Measurements from ENCODE around the gene FBXO46.

Gene FBXO46

GRCh38 chr19:45762870-45763631, 32.4 kb upstream of the FBXO46 start:
- TF ChIP-seq ZNF843 (tag by site-specific recombination; IDR thresholded peaks at IDR 0.05) (no peak), ZFP3 (tag by site-specific recombination; IDR thresholded peaks at IDR 0.05; ENCODE audit: low read depth) (no peak), ZNF202 (tag by site-specific recombination; IDR thresholded peaks at IDR 0.05; ENCODE audit: borderline replicate concordance) (no peak)
- Histone ChIP-seq H3K4me1 (ENCODE audit: control insufficient read depth, insufficient read depth, low read length) (peaks cover 19% of the 10 kb centered on the region), H3K27ac (ENCODE audit: extremely low read depth, low read depth, low read length) (no peak overlapping the region), H3K9me3 (ENCODE audit: control insufficient read depth, insufficient read depth, low read depth, low read length) (no peaks in the 10 kb centered on the region), H3K36me3 (ENCODE audit: control insufficient read depth in 2 of 2, insufficient read depth in 1 of 2, low read length in 2 of 2) (no peaks in the 10 kb centered on the region; a peak in 1 of 3 replicates), H3K4me3 (ENCODE audit: low read depth, low read length) (no peak overlapping the region)
- CTCF ChIA-PET: interaction anchor here (0.5 to 1.7 kb wide), 6 partner anchors 67 to 766 kb away, joined by 3 to 5 read pairs (median 3); partner anchors contain the start of gene QPCTL
- POLR2A ChIA-PET: interaction anchor here (0.5 to 1.4 kb wide), 3 partner anchors 36 to 71 kb away, joined by 3 to 6 read pairs (median 3); partner anchors contain the start of genes QPCTL and SNRPD2

- CTCF ChIA-PET: interaction anchor here (0.5 to 0.7 kb wide), 2 partner anchors 246 to 283 kb away, joined by 4 read pairs; no protein-coding TSS in a partner anchor
Measured at GRCh38 chr19:45761714-45762113, 31.0 kb upstream of the FBXO46 start.

GRCh38 chr19:45758921-45759320, 28.2 kb upstream of the FBXO46 start:
- Histone ChIP-seq H3K36me3 (ENCODE audit: control insufficient read depth in 2 of 2, insufficient read depth in 1 of 2, low read length in 2 of 2) (no peaks in the 10 kb centered on the region; a peak in 1 of 3 replicates), H3K4me1 (ENCODE audit: control insufficient read depth, insufficient read depth, low read length) (0 out of 2 replicates have a peak, but pooled peaks cover 2% of the 10 kb centered on the region), H3K9me3 (ENCODE audit: control insufficient read depth, insufficient read depth, low read depth, low read length) (no peaks in the 10 kb centered on the region), H3K27ac (ENCODE audit: extremely low read depth, low read depth, low read length) (no peak overlapping the region), H3K4me3 (ENCODE audit: low read depth, low read length) (no peak overlapping the region)
- ChIA-PET CTCF (interaction anchor here (0.7 to 1.7 kb wide), 2 partner anchors 10 to 29 kb away, joined by 3 to 4 read pairs; partner anchors contain the start of gene FBXO46), POLR2A (interaction anchor here (0.9 to 1.1 kb wide), 2 partner anchors 9 to 10 kb away, joined by 3 to 5 read pairs; partner anchors contain the start of gene SIX5)
- TF ChIP-seq INSM2 (tag by site-specific recombination; IDR thresholded peaks at IDR 0.05) (no peak), ZNF18 (tag by site-specific recombination; IDR thresholded peaks at IDR 0.05) (no peak), ZNF146 (tag by site-specific recombination; IDR thresholded peaks at IDR 0.05) (no peak), SP7 (tag by site-specific recombination; IDR thresholded peaks at IDR 0.05) (no peak), ZNF837 (tag by site-specific recombination; IDR thresholded peaks at IDR 0.05) (no peak), ZNF596 (tag by site-specific recombination; IDR thresholded peaks at IDR 0.05) (no peak), ATF2 (tag by site-specific recombination; IDR thresholded peaks at IDR 0.05; ENCODE audit: low read depth) (no peak), GLIS2 (tag by site-specific recombination; IDR thresholded peaks at IDR 0.05) (no peak), ZNF561 (tag by site-specific recombination; IDR thresholded peaks at IDR 0.05; ENCODE audit: borderline replicate concordance) (no peak), PRDM10 (tag by site-specific recombination; IDR thresholded peaks at IDR 0.05) (no peak), YY2 (tag by site-specific recombination; IDR thresholded peaks at IDR 0.05) (no peak), ZNF302 (tag by site-specific recombination; IDR thresholded peaks at IDR 0.05; ENCODE audit: low read depth) (no peak), ZNF155 (tag by site-specific recombination; IDR thresholded peaks at IDR 0.05) (no peak), ZNF324 (tag by site-specific recombination; IDR thresholded peaks at IDR 0.05) (no peak)

More at GRCh38 chr19:45761714-45762113, 31.0 kb upstream of the FBXO46 start:
- H3K36me3 ChIP-seq (ENCODE audit: control insufficient read depth in 2 of 2, insufficient read depth in 1 of 2, low read length in 2 of 2): no peaks in the 10 kb centered on the region; a peak in 1 of 3 replicates
- peaks cover 16% of the 10 kb centered on the region for H3K4me1 ChIP-seq (ENCODE audit: control insufficient read depth, insufficient read depth, low read length)
- H3K27ac ChIP-seq (ENCODE audit: extremely low read depth, low read depth, low read length): no peak overlapping the region
- H3K4me3 ChIP-seq (ENCODE audit: low read depth, low read length): no peak overlapping the region
- no peaks in the 10 kb centered on the region for H3K9me3 ChIP-seq (ENCODE audit: control insufficient read depth, insufficient read depth, low read depth, low read length)
- TF ChIP-seq ZBTB6 (tag by site-specific recombination; IDR thresholded peaks at IDR 0.05) (peak; percentile 86), ZNF677 (tag by site-specific recombination; IDR thresholded peaks at IDR 0.05) (no peak)
- POLR2A ChIA-PET: interaction anchor here (1.3 kb wide), 2 partner anchors 31 to 70 kb away, joined by 3 to 4 read pairs; partner anchors contain the start of genes FBXO46, QPCTL and SNRPD2

Measured in HEK293 (cell line).